Measurements from ENCODE around the gene PGPEP1.

Gene PGPEP1

DNA sequence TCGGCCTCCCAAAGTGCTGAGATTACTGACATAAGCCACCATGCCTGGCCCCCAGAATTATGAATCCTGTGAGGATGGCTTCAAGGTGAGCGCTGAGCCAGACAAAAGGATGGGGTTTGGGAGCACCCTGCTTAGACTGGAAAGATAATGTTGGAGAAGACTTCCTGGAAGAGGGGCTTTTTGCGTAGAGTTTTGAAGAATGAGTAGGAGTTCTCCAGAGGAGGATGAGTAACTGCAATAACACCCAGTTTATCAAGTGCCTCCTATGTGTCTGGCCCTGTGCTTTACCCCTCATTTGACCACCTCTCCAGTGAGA lies 44.9 kb downstream of the PGPEP1 start:
- TF ChIP-seq CTCF (IDR thresholded peaks at IDR 0.05; ENCODE audit: extremely low read depth, insufficient read depth, missing control alignments): no peak
- in situ Hi-C loops (cut with MboI; ENCODE audit: low pct_unique_long_range_greater_than_20kb, low sequenced_read_pairs, unreplicated experiment): no loop called here
- no peak for DNase-seq (ENCODE audit: low spot score)

GRCh38 chr19:18385675-18386542 lies 45.5 kb downstream of the PGPEP1 start, which contains the start of gene GDF15:
TSS of gene GDF15 (plus strand) at chr19:18386158. CDS start at chr19:18386190, 32 bp downstream.
- peak; percentile 73 for DNase-seq (ENCODE audit: low spot score)
- in situ Hi-C loops (cut with MboI; ENCODE audit: low pct_unique_long_range_greater_than_20kb, low sequenced_read_pairs, unreplicated experiment): no loop called here
- peak; percentile 72 for TF ChIP-seq CTCF (IDR thresholded peaks at IDR 0.05; ENCODE audit: extremely low read depth, insufficient read depth, missing control alignments)

DNA sequence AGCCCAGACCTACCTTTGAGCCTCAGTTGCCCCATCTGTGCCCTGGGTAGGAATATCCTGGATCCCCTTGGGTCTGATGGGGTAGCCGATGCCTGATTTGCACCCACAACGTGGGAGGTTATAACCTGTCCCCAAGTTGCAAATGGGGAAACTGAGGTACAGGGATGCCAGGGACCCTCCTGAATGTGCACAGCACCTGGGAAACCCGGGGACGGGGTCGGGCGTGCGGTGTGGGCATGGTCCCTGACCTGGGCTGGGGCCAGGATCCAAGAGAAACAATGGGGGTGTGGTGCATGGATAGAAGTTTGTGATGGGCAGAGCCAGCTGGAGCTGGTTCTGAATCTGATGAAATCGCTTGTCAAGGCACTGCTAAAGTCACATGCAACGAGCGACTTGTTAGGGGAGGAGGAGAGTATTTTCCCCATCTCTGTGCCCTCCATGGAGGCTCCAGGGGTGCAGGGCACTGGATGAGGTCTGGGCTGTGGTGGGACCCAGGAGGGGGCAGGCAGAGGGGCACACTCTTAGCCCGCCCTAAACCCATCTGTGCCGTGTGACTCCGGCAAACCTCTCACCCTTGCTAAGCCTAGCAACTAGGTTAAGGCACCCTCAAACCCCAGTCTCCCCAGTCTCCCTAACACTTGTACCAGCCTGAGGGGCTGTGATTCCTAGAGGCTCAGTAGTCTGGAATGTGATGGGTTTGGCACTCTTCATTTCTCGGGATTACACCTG lies 46.3 kb downstream of the PGPEP1 start:
- no peak for DNase-seq (ENCODE audit: low spot score)
- in situ Hi-C loops (cut with MboI; ENCODE audit: low pct_unique_long_range_greater_than_20kb, low sequenced_read_pairs, unreplicated experiment): no loop called here
- no peak for TF ChIP-seq CTCF (IDR thresholded peaks at IDR 0.05; ENCODE audit: extremely low read depth, insufficient read depth, missing control alignments)

DNA sequence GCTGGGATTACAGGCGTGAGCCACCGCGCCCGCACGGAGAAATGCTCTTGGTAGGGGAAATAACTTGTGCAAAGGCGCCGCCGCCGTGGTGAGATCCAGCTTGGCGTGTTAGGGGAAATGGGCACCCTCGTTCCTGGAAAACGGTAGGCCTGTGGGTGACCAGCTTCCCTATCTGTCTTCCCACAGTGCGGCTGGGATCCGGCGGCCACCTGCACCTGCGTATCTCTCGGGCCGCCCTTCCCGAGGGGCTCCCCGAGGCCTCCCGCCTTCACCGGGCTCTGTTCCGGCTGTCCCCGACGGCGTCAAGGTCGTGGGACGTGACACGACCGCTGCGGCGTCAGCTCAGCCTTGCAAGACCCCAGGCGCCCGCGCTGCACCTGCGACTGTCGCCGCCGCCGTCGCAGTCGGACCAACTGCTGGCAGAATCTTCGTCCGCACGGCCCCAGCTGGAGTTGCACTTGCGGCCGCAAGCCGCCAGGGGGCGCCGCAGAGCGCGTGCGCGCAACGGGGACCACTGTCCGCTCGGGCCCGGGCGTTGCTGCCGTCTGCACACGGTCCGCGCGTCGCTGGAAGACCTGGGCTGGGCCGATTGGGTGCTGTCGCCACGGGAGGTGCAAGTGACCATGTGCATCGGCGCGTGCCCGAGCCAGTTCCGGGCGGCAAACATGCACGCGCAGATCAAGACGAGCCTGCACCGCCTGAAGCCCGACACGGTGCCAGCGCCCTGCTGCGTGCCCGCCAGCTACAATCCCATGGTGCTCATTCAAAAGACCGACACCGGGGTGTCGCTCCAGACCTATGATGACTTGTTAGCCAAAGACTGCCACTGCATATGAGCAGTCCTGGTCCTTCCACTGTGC lies 47.9 kb downstream of the PGPEP1 start:
- peak; percentile 95 for DNase-seq (ENCODE audit: low spot score)

GRCh38 chr19:18388960-18389725 lies 48.7 kb downstream of the PGPEP1 start:
- in situ Hi-C loops (cut with MboI; ENCODE audit: low pct_unique_long_range_greater_than_20kb, low sequenced_read_pairs, unreplicated experiment): no loop called here
- no peak for DNase-seq (ENCODE audit: low spot score)

More for the DNA sequence above, 47.9 kb downstream of the PGPEP1 start:
- in situ Hi-C loops (cut with MboI; ENCODE audit: low pct_unique_long_range_greater_than_20kb, low sequenced_read_pairs, unreplicated experiment): no loop called here
- TF ChIP-seq CTCF (IDR thresholded peaks at IDR 0.05; ENCODE audit: extremely low read depth, insufficient read depth, missing control alignments): peak; percentile 100

More at GRCh38 chr19:18388960-18389725, 48.7 kb downstream of the PGPEP1 start:
- no peak for TF ChIP-seq CTCF (IDR thresholded peaks at IDR 0.05; ENCODE audit: extremely low read depth, insufficient read depth, missing control alignments)
